ENCODE results near the gene AVPR1B. TPM values are rescaled to one million over a fixed set of nuclear protein-coding genes. Genes with fewer than 3 reads are reported as not detected.

Gene AVPR1B
- polyA plus RNA-seq, 2 of the 4 experiments (the other 2 are of a cell fraction), result not detected

- no peak for TF ChIP-seq HEYL (CRISPR knock-in tag; IDR thresholded peaks at IDR 0.05)
- no peak for TF ChIP-seq ATOH8 (CRISPR knock-in tag; IDR thresholded peaks at IDR 0.05; ENCODE audit: low read depth)
- TF ChIP-seq MAZ (IDR thresholded peaks at IDR 0.05; ENCODE audit: borderline replicate concordance, low read depth, low read length), result no peak
- TF ChIP-seq MYC (IDR thresholded peaks at IDR 0.05; ENCODE audit: borderline replicate concordance, low read length), result no peak
- TF ChIP-seq HOXA7 (CRISPR knock-in tag; IDR thresholded peaks at IDR 0.05), result no peak
- TF ChIP-seq ZNF302 (CRISPR knock-in tag; IDR thresholded peaks at IDR 0.05), result no peak
- no peak for TF ChIP-seq RARB (CRISPR knock-in tag; IDR thresholded peaks at IDR 0.05)
- TF ChIP-seq ZFP36 (IDR thresholded peaks at IDR 0.05; ENCODE audit: borderline replicate concordance, partially characterized antibody), result no peak
- TF ChIP-seq POLR2A (IDR thresholded peaks at IDR 0.05; ENCODE audit: low read length), result no peak
- no peak for TF ChIP-seq ZSCAN20 (CRISPR knock-in tag; IDR thresholded peaks at IDR 0.05)
- no peak for TF ChIP-seq CBX8 (IDR thresholded peaks at IDR 0.05)
- no peak for TF ChIP-seq USF2 (IDR thresholded peaks at IDR 0.05)
- no peak for TF ChIP-seq RCOR1 (IDR thresholded peaks at IDR 0.05; ENCODE audit: low read depth, low read length)
- no peak for TF ChIP-seq HDAC2 (IDR thresholded peaks at IDR 0.05)
- no peak for TF ChIP-seq KDM1A (IDR thresholded peaks at IDR 0.05; ENCODE audit: low read depth)
- H3K4me1 ChIP-seq, result peaks cover 4% of the 10 kb centered on the region; the same call in 2 of the 3 replicates
- POLR2A ChIA-PET, result no interaction called here
- no peak for FAIRE-seq
- H3K27ac ChIP-seq, result no peak overlapping the region
- CTCF ChIA-PET, result interaction anchor here (1.5 to 21.8 kb wide), 3 partner anchors 9 to 197 kb away, joined by 6 to 325 read pairs (median 9); no protein-coding TSS in a partner anchor
- WGBS (ENCODE audit: missing lambda C conversion rate), result 67% methylated on average over 8 of the region's 8 CpGs
- no peak overlapping the region for H3K4me2 ChIP-seq
- ATAC-seq, result no peak
- H3K9me3 ChIP-seq, result peaks cover 3% of the 10 kb centered on the region; the same call in 1 of the 3 replicates
- no peak for DNase-seq (ENCODE audit: low read depth in 1 of 2, low spot score in 1 of 2)
- H3K4me3 ChIP-seq, result no peak overlapping the region
These were observed 1.4 kb downstream of the AVPR1B start for GRCh38 chr1:206115791-206116190.

- no peak for TF ChIP-seq HOXB13 (CRISPR knock-in tag; IDR thresholded peaks at IDR 0.05; ENCODE audit: low read depth)
- no peak for TF ChIP-seq CHD4 (IDR thresholded peaks at IDR 0.05; ENCODE audit: borderline replicate concordance)
- TF ChIP-seq ELK1 (IDR thresholded peaks at IDR 0.05; ENCODE audit: low read depth, low read length), result no peak
- no peak for TF ChIP-seq REST (IDR thresholded peaks at IDR 0.05)
- TF ChIP-seq KDM5A (IDR thresholded peaks at IDR 0.05), result no peak
- no peak for TF ChIP-seq ATOH8 (CRISPR knock-in tag; IDR thresholded peaks at IDR 0.05; ENCODE audit: low read depth)
- TF ChIP-seq SMC3 (IDR thresholded peaks at IDR 0.05), result no peak
- no peaks in the 10 kb centered on the region; the same call in 2 of the 3 replicates for H3K9me3 ChIP-seq
- H3K4me3 ChIP-seq, result no peak overlapping the region
- FAIRE-seq (no peak), ATAC-seq (no peak), DNase-seq (ENCODE audit: low read depth in 1 of 2, low spot score in 1 of 2) (no peak)
- ChIA-PET CTCF (interaction anchor here (0.7 to 21.8 kb wide), 7 partner anchors 9 to 196 kb away, joined by 3 to 325 read pairs (median 4); no protein-coding TSS in a partner anchor), POLR2A (no interaction called here)
- H3K4me1 ChIP-seq, result peaks cover 4% of the 10 kb centered on the region; the same call in 2 of the 3 replicates
- no peak overlapping the region for H3K4me2 ChIP-seq
- 75% methylated on average over 6 of the region's 6 CpGs for WGBS (ENCODE audit: missing lambda C conversion rate)
- H3K27ac ChIP-seq, result no peak overlapping the region
These were observed 2.2 kb downstream of the AVPR1B start for GRCh38 chr1:206114692-206115640.
